Sciatic nerve (tissue), 2 donors: ENCODE data around the gene LRRC61. TPM values are rescaled to one million over a fixed set of nuclear protein-coding genes. Genes with fewer than 3 reads are reported as not detected.
"Not testable (repeated sequence)": the region's sequence is repeated elsewhere in the genome, so short reads cannot be mapped to it uniquely, and the experiment has no call there.

Experiments used
- ATAC-seq: fragments of 200-7000 bp; cut with Tn5 transposase; one replicate; pipeline ENCODE4 v1.9.1; 2020; ENCODE audit warnings: mild to moderate bottlenecking, moderate library complexity
- DNase-seq: peaks from one replicate; pipeline ENCODE4 v3.0.0-alpha.2; 2020; ENCODE audit warnings: low spot score
- intact Hi-C: fragments of 100-400 bp; cut with DNase I; formaldehyde crosslinking; loops from one replicate; pipeline ENCODE4 v1.14.2; 2022
- total RNA-seq: library from RNA; stranded (reverse); fragmentation: NEBNext Ultra II Directional; extraction: Animal tissue kit (Norgen Biotek cat#: 25700); gene quantifications from one replicate; pipeline ENCODE4 v1.2.1, GENCODE V29; 2021
- donor health status: DM: no; HTN: no; CAD: no.
- donor health status: DM: no; HTN: no; CAD: no.

Gene LRRC61
- total RNA-seq, 1 donor from 2014 or later, result 5.8 TPM

GRCh38 chr7:150305903-150306284 lies 17.3 kb upstream of the LRRC61 start:
- ATAC-seq, DNase-seq, intact Hi-C loops: not testable (repeated sequence)

- intact Hi-C loops, ATAC-seq, DNase-seq: not testable (repeated sequence)
These were observed 16.8 kb upstream of the LRRC61 start for GRCh38 chr7:150306377-150306776.

- DNase-seq, result no peak
- intact Hi-C loops, result no loop called here
- ATAC-seq, result no peak
These were observed 16.0 kb upstream of the LRRC61 start for GRCh38 chr7:150307129-150307528.

- DNase-seq (no peak), ATAC-seq (no peak)
- intact Hi-C loops, result no loop called here
These were observed 15.3 kb upstream of the LRRC61 start for GRCh38 chr7:150307904-150308303.

- ATAC-seq, result no peak
- intact Hi-C loops, result no loop called here
- no peak for DNase-seq
These were observed 14.6 kb upstream of the LRRC61 start for GRCh38 chr7:150308575-150308974.

- intact Hi-C loops, result no loop called here
- DNase-seq (no peak), ATAC-seq (no peak)
These were observed 12.0 kb upstream of the LRRC61 start for GRCh38 chr7:150311146-150311545.

GRCh38 chr7:150311711-150312110 lies 11.4 kb upstream of the LRRC61 start:
- DNase-seq, result no peak
- ATAC-seq, result no peak
- intact Hi-C loops, result no loop called here

GRCh38 chr7:150312649-150313366 lies 10.3 kb upstream of the LRRC61 start:
- DNase-seq, intact Hi-C loops, ATAC-seq: not testable (repeated sequence)

- ATAC-seq (no peak), DNase-seq (no peak)
- intact Hi-C loops, result no loop called here
These were observed 9.8 kb upstream of the LRRC61 start for GRCh38 chr7:150313367-150313809.

- DNase-seq (no peak), ATAC-seq (no peak)
- intact Hi-C loops, result no loop called here
These were observed 9.3 kb upstream of the LRRC61 start for GRCh38 chr7:150313870-150314269.

GRCh38 chr7:150314639-150315239 lies 8.4 kb upstream of the LRRC61 start:
- ATAC-seq (no peak), DNase-seq (no peak)
- intact Hi-C loops, result no loop called here

- DNase-seq, ATAC-seq, intact Hi-C loops: not testable (repeated sequence)
These were observed 6.2 kb upstream of the LRRC61 start for GRCh38 chr7:150316987-150317386.

GRCh38 chr7:150317748-150318444 lies 5.3 kb upstream of the LRRC61 start:
- ATAC-seq, result no peak
- intact Hi-C loops, result no loop called here
- no peak for DNase-seq

GRCh38 chr7:150321788-150322113 lies 1.4 kb upstream of the LRRC61 start:
- intact Hi-C loops, result no loop called here
- ATAC-seq (no peak), DNase-seq (no peak)

- intact Hi-C loops, result no loop called here
- no peak for DNase-seq
- no peak for ATAC-seq
These were observed 882 bp upstream of the LRRC61 start for GRCh38 chr7:150322114-150322832.

- ATAC-seq (peak; percentile 29), DNase-seq (no peak)
- intact Hi-C loops, result no loop called here
These were observed 672 bp downstream of the LRRC61 start for GRCh38 chr7:150323682-150324372.

GRCh38 chr7:150324373-150324961 lies 1.3 kb downstream of the LRRC61 start:
- ATAC-seq, result peak; percentile 52
- intact Hi-C loops, result no loop called here
- DNase-seq, result no peak

- intact Hi-C loops, result no loop called here
- DNase-seq, result no peak
- peak; percentile 48 for ATAC-seq
These were observed 2.0 kb downstream of the LRRC61 start for GRCh38 chr7:150325110-150325611.
